T-helper 2 cell treated with Interferon-gamma antibody and Interleukin-4, amounts not matched to agents 5 μg/mL and 100 μg/mL, for 36 hours (primary cell): Measurements from ENCODE around the gene ALDH1A1.

Experiments
- DNase-seq: peaks from one replicate; pipeline ENCODE4 v3.0.0; 2021; ENCODE audit warnings: low spot score
- H3K27ac Mint-ChIP-seq: one replicate; pipeline ENCODE4 v1.8.0; 2021; ENCODE audit warnings: mild to moderate bottlenecking, mixed read lengths
- H3K27me3 Mint-ChIP-seq: one replicate; pipeline ENCODE4 v1.8.0; 2021; ENCODE audit warnings: low read depth, mixed read lengths
- H3K36me3 Mint-ChIP-seq: one replicate; pipeline ENCODE4 v1.8.0; 2021; ENCODE audit warnings: low read depth, mixed read lengths
- H3K4me1 Mint-ChIP-seq: one replicate; pipeline ENCODE4 v1.8.0; 2021; ENCODE audit warnings: low read depth, mixed read lengths
- H3K4me3 Mint-ChIP-seq: one replicate; pipeline ENCODE4 v1.8.0; 2022; ENCODE audit warnings: mild to moderate bottlenecking, moderate library complexity, mixed read lengths
- H3K9me3 Mint-ChIP-seq: one replicate; pipeline ENCODE4 v1.8.0; 2021; ENCODE audit warnings: mixed read lengths

Gene ALDH1A1

GRCh38 chr9:72912476-72913381 is 40.1 kb downstream of the ALDH1A1 start:
- Mint-ChIP-seq H3K27me3 (no peaks in the 10 kb centered on the region), H3K4me1 (no peaks in the 10 kb centered on the region), H3K9me3 (no peaks in the 10 kb centered on the region), H3K36me3 (no peaks in the 10 kb centered on the region), H3K27ac (no peak overlapping the region), H3K4me3 (no peak overlapping the region)
- no peak for DNase-seq

- no peak for DNase-seq
- Mint-ChIP-seq H3K9me3 (no peaks in the 10 kb centered on the region), H3K4me3 (no peak overlapping the region), H3K36me3 (no peaks in the 10 kb centered on the region), H3K27me3 (no peaks in the 10 kb centered on the region), H3K27ac (no peak overlapping the region), H3K4me1 (no peaks in the 10 kb centered on the region)
Measured at GRCh38 chr9:72911816-72912215, 41.0 kb downstream of the ALDH1A1 start.

- no peaks in the 10 kb centered on the region for H3K9me3 Mint-ChIP-seq
- no peak for DNase-seq
- H3K4me3 Mint-ChIP-seq: no peak overlapping the region
- H3K36me3 Mint-ChIP-seq: no peaks in the 10 kb centered on the region
- H3K4me1 Mint-ChIP-seq: no peaks in the 10 kb centered on the region
- no peak overlapping the region for H3K27ac Mint-ChIP-seq
- no peaks in the 10 kb centered on the region for H3K27me3 Mint-ChIP-seq
Measured at GRCh38 chr9:72911247-72911775, 41.5 kb downstream of the ALDH1A1 start.

- Mint-ChIP-seq H3K4me1 (no peaks in the 10 kb centered on the region), H3K36me3 (no peaks in the 10 kb centered on the region), H3K4me3 (no peak overlapping the region), H3K27me3 (no peaks in the 10 kb centered on the region), H3K9me3 (no peaks in the 10 kb centered on the region), H3K27ac (no peak overlapping the region)
- no peak for DNase-seq
Measured at GRCh38 chr9:72909428-72909827, 43.4 kb downstream of the ALDH1A1 start.

GRCh38 chr9:72907421-72907820 is 45.4 kb downstream of the ALDH1A1 start:
- DNase-seq: no peak
- no peaks in the 10 kb centered on the region for H3K4me1 Mint-ChIP-seq
- no peak overlapping the region for H3K4me3 Mint-ChIP-seq
- H3K27me3 Mint-ChIP-seq: no peaks in the 10 kb centered on the region
- H3K9me3 Mint-ChIP-seq: no peaks in the 10 kb centered on the region
- H3K27ac Mint-ChIP-seq: no peak overlapping the region
- no peaks in the 10 kb centered on the region for H3K36me3 Mint-ChIP-seq

- Mint-ChIP-seq H3K27ac (no peak overlapping the region), H3K27me3 (no peaks in the 10 kb centered on the region), H3K4me1 (no peaks in the 10 kb centered on the region), H3K9me3 (no peaks in the 10 kb centered on the region), H3K4me3 (no peak overlapping the region), H3K36me3 (no peaks in the 10 kb centered on the region)
- no peak for DNase-seq
Measured at GRCh38 chr9:72906810-72907209, 46.0 kb downstream of the ALDH1A1 start.

- Mint-ChIP-seq H3K27ac (no peak overlapping the region), H3K36me3 (no peaks in the 10 kb centered on the region)
Measured at GRCh38 chr9:72905514-72906480, 47.1 kb downstream of the ALDH1A1 start.

GRCh38 chr9:72904267-72905093 is 48.4 kb downstream of the ALDH1A1 start:
- no peaks in the 10 kb centered on the region for H3K36me3 Mint-ChIP-seq
- H3K4me1 Mint-ChIP-seq: no peaks in the 10 kb centered on the region
- no peak overlapping the region for H3K27ac Mint-ChIP-seq
- no peak for DNase-seq
- H3K27me3 Mint-ChIP-seq: no peaks in the 10 kb centered on the region
- H3K9me3 Mint-ChIP-seq: no peaks in the 10 kb centered on the region
- H3K4me3 Mint-ChIP-seq: no peak overlapping the region

More at GRCh38 chr9:72905514-72906480, 47.1 kb downstream of the ALDH1A1 start:
- DNase-seq: no peak
- no peaks in the 10 kb centered on the region for H3K27me3 Mint-ChIP-seq
- no peak overlapping the region for H3K4me3 Mint-ChIP-seq
- no peaks in the 10 kb centered on the region for H3K9me3 Mint-ChIP-seq
- no peaks in the 10 kb centered on the region for H3K4me1 Mint-ChIP-seq

GRCh38 chr9:72903103-72903502 is 49.8 kb downstream of the ALDH1A1 start:
- no peaks in the 10 kb centered on the region for H3K9me3 Mint-ChIP-seq
- H3K4me3 Mint-ChIP-seq: no peak overlapping the region
- no peaks in the 10 kb centered on the region for H3K36me3 Mint-ChIP-seq

GRCh38 chr9:72902268-72902667 is 50.6 kb downstream of the ALDH1A1 start:
- H3K4me1 Mint-ChIP-seq: no peaks in the 10 kb centered on the region
- DNase-seq: no peak
- H3K9me3 Mint-ChIP-seq: no peaks in the 10 kb centered on the region
- H3K27me3 Mint-ChIP-seq: no peaks in the 10 kb centered on the region
- no peaks in the 10 kb centered on the region for H3K36me3 Mint-ChIP-seq
- H3K4me3 Mint-ChIP-seq: no peak overlapping the region
- H3K27ac Mint-ChIP-seq: no peak overlapping the region

More at GRCh38 chr9:72903103-72903502, 49.8 kb downstream of the ALDH1A1 start:
- Mint-ChIP-seq H3K27ac (no peak overlapping the region), H3K27me3 (no peaks in the 10 kb centered on the region), H3K4me1 (no peaks in the 10 kb centered on the region)
- no peak for DNase-seq

- Mint-ChIP-seq H3K4me3 (no peak overlapping the region), H3K9me3 (no peaks in the 10 kb centered on the region), H3K36me3 (no peaks in the 10 kb centered on the region), H3K27ac (no peak overlapping the region), H3K27me3 (no peaks in the 10 kb centered on the region), H3K4me1 (no peaks in the 10 kb centered on the region)
- DNase-seq: no peak
Measured at GRCh38 chr9:72899734-72900477, 52.9 kb downstream of the ALDH1A1 start.

- no peaks in the 10 kb centered on the region for H3K27me3 Mint-ChIP-seq
- no peak for DNase-seq
- no peak overlapping the region for H3K4me3 Mint-ChIP-seq
- H3K27ac Mint-ChIP-seq: no peak overlapping the region
- H3K4me1 Mint-ChIP-seq: no peaks in the 10 kb centered on the region
- no peaks in the 10 kb centered on the region for H3K9me3 Mint-ChIP-seq
- H3K36me3 Mint-ChIP-seq: no peaks in the 10 kb centered on the region
Measured at GRCh38 chr9:72898784-72899733, 53.8 kb downstream of the ALDH1A1 start.
